OCI-LY3 (cell line): ENCODE measurements around the gene CPEB3.

Source experiments
- H2AFZ ChIP-seq: fragments of 200-600, 300-600 bp; shearing (Covaris generic); 2 replicates; pipeline ENCODE4 v1.6.0; 2014; ENCODE audit warnings: antibody characterized with exemption, low read depth, low read length
- H3K27ac ChIP-seq: fragments of 200-600, 300-600 bp; sonication (generic); 2 replicates; pipeline ENCODE4 v1.5.1; 2014; ENCODE audit warnings: mild to moderate bottlenecking, low read length, moderate library complexity, mixed read lengths
- H3K27me3 ChIP-seq: fragments of 200-600, 300-600 bp; sonication (generic); 2 replicates; pipeline ENCODE4 v1.6.1; 2014; ENCODE audit warnings: low read depth, low read length, mixed read lengths
- H3K36me3 ChIP-seq: fragments of 200-600, 300-600 bp; sonication (generic); replicated peaks from 2 replicates; pipeline ENCODE3; 2014; ENCODE audit warnings: low read depth, low read length, mixed read lengths
- H3K4me1 ChIP-seq: fragments of 300-600, 200-600 bp; sonication (generic); 2 replicates; pipeline ENCODE4 v1.6.1; 2014; ENCODE audit warnings: low read length, mixed read lengths
- H3K4me2 ChIP-seq: fragments of 200-600, 300-600 bp; sonication (generic); 2 replicates; pipeline ENCODE4 v1.6.1; 2014; ENCODE audit warnings: low read length, mixed read lengths
- H3K4me3 ChIP-seq: fragments of 300-600, 200-600 bp; sonication (generic); 2 replicates; pipeline ENCODE4 v1.5.1; 2014; ENCODE audit warnings: antibody characterized with exemption, mild to moderate bottlenecking, low read length, moderate library complexity
- H3K79me2 ChIP-seq: fragments of 300-600, 200-600 bp; shearing (Covaris generic); 2 replicates; pipeline ENCODE4 v1.6.1; 2014; ENCODE audit warnings: mild to moderate bottlenecking, low read length, mixed read lengths
- H3K9ac ChIP-seq: fragments of 300-600, 200-600 bp; shearing (Covaris generic); 2 replicates; pipeline ENCODE4 v1.6.0; 2014; ENCODE audit warnings: mild to moderate bottlenecking, low read length, moderate library complexity
- H3K9me3 ChIP-seq: fragments of 200-600, 300-600 bp; shearing (Covaris generic); 2 replicates; pipeline ENCODE4 v1.6.1; 2014; ENCODE audit warnings: low read length, mixed read lengths; ENCODE audit not compliant: insufficient read depth
- H4K20me1 ChIP-seq: fragments of 200-600, 300-600 bp; sonication (generic); 2 replicates; pipeline ENCODE4 v1.6.1; 2016; ENCODE audit warnings: low read length, mixed read lengths; ENCODE audit not compliant: insufficient read depth
- CTCF ChIP-seq: fragments of 200-600, 300-600 bp; sonication (generic); IDR thresholded peaks from 2 replicates; pipeline ENCODE4 v1.5.1; 2014; ENCODE audit warnings: antibody characterized with exemption, low read length, low read depth
- EZH2phosphoT487 ChIP-seq: fragments of 200-600 bp; shearing (Covaris generic); IDR thresholded peaks from 2 replicates; pipeline ENCODE4 v1.6.1; 2018; ENCODE audit warnings: antibody characterized with exemption, mixed run types, low read depth

Gene CPEB3

DNA sequence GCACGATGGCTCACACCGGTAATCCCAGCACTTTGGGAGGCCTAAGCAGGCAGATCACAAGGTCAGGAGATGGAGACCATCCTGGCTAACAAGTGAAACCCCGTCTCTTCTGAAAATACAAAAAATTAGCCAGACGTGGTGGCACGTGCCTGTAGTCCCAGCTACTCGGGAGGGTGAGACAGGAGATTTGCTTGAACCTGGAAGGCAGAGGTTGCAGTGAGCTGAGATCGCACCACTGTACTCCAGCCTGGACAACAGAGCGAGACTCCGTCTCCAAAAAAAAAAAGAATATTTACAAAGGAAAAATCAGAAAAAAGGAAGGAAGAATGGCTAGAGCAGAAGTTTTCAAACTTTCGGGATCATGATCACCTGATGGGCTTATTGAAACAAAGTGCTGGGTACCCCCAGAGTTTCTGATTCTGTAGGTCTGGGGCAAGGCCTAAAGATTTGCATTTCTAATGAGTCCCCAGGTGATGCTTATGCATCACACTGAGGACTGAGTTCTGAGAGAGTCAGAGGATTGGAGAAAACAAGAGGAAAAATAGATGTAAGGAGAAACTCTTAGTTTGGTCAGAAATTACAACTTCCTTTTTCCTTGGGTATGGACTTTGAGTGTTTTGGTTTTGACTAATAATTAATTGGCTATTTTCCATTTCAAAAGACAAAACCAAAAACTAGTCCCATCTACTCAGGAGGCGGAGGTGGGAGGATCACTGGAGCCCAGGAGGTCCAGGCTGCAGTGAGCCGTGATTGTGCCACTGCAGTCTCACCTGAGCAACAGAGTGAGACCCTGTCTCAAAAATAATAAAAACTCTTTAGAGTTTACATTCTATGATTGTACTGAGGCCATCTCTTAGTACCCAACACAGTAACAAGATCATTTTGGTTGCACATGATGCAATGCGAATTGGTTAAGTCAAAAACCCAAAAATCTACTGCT is 14.5 kb upstream of the CPEB3 start:
- peaks cover 5% of the 10 kb centered on the region; the same call in 1 of the 2 replicates for H3K4me1 ChIP-seq
- H3K4me2 ChIP-seq = no peak overlapping the region
- no peak overlapping the region for H3K4me3 ChIP-seq
- H3K79me2 ChIP-seq = peaks cover 44% of the 10 kb centered on the region
- no peak for TF ChIP-seq CTCF
- TF ChIP-seq EZH2phosphoT487 = no peak
- H3K9ac ChIP-seq = no peak overlapping the region
- H2AFZ ChIP-seq = no peak overlapping the region
- H3K27me3 ChIP-seq = no peaks in the 10 kb centered on the region
- no peaks in the 10 kb centered on the region for H3K9me3 ChIP-seq
- H4K20me1 ChIP-seq = peaks cover 13% of the 10 kb centered on the region
- H3K27ac ChIP-seq = no peak overlapping the region
- H3K36me3 ChIP-seq = no peaks in the 10 kb centered on the region

GRCh38 chr10:92304061-92304460 is 13.2 kb upstream of the CPEB3 start:
- H4K20me1 ChIP-seq = peaks cover 7% of the 10 kb centered on the region; the same call in 1 of the 2 replicates
- H2AFZ ChIP-seq = no peak overlapping the region
- peaks cover 5% of the 10 kb centered on the region; the same call in 1 of the 2 replicates for H3K4me1 ChIP-seq
- H3K27ac ChIP-seq = no peak overlapping the region
- no peak overlapping the region for H3K9ac ChIP-seq
- no peaks in the 10 kb centered on the region for H3K36me3 ChIP-seq
- no peak overlapping the region for H3K4me2 ChIP-seq
- no peak for TF ChIP-seq CTCF
- no peak for TF ChIP-seq EZH2phosphoT487
- H3K27me3 ChIP-seq = no peaks in the 10 kb centered on the region
- H3K79me2 ChIP-seq = peaks cover 43% of the 10 kb centered on the region
- no peak overlapping the region for H3K4me3 ChIP-seq
- no peaks in the 10 kb centered on the region for H3K9me3 ChIP-seq

GRCh38 chr10:92303096-92303495 is 12.2 kb upstream of the CPEB3 start:
- Histone ChIP-seq H3K79me2 (peaks cover 46% of the 10 kb centered on the region), H3K9ac (no peak overlapping the region), H3K4me3 (no peak overlapping the region), H3K27me3 (no peaks in the 10 kb centered on the region), H2AFZ (no peak overlapping the region), H3K27ac (no peak overlapping the region), H4K20me1 (peaks cover 7% of the 10 kb centered on the region; the same call in 1 of the 2 replicates), H3K9me3 (no peaks in the 10 kb centered on the region), H3K36me3 (no peaks in the 10 kb centered on the region), H3K4me2 (no peak overlapping the region), H3K4me1 (peaks cover 5% of the 10 kb centered on the region; the same call in 1 of the 2 replicates)
- TF ChIP-seq EZH2phosphoT487 = no peak
- TF ChIP-seq CTCF = no peak

DNA sequence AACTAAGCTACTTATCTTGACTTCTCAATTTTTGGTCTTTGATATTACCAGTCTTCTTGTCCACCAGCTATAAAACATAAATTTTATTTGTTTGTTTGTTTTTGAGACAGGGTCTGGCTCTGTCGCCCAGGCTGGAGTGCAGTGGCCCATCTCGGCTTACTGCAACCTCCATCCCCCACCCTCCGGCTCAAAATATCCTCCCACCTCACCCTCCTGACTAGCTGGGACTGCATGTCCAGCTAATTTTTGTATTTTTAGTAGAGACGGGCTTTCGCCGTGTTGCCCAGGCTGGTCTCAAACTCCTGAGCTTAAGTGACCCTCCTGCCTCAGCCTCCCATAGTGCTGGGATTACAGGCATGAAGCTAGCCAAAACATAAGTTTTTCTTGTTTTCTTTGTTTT is 7.6 kb upstream of the CPEB3 start:
- H3K4me3 ChIP-seq = no peak overlapping the region
- H3K27ac ChIP-seq = no peak overlapping the region
- no peaks in the 10 kb centered on the region for H3K4me1 ChIP-seq
- H3K27me3 ChIP-seq = no peaks in the 10 kb centered on the region
- peaks cover 34% of the 10 kb centered on the region for H3K79me2 ChIP-seq
- H2AFZ ChIP-seq = no peak overlapping the region
- TF ChIP-seq EZH2phosphoT487 (no peak), CTCF (no peak)
- H3K9me3 ChIP-seq = no peaks in the 10 kb centered on the region
- H3K4me2 ChIP-seq = no peak overlapping the region
- H3K9ac ChIP-seq = no peak overlapping the region
- H4K20me1 ChIP-seq = no peaks in the 10 kb centered on the region
- peaks cover 3% of the 10 kb centered on the region for H3K36me3 ChIP-seq
